SJCRH30 (cell line): ENCODE measurements around the gene NT5C. TPM values are rescaled to one million over a fixed set of nuclear protein-coding genes. Genes with fewer than 3 reads are reported as not detected.

Experiments
- DNase-seq, 2 experiments: peaks; one replicate each; pipeline ENCODE4 v3.0.0-alpha.2; 2015 to 2020
- H3K27ac ChIP-seq: fragments of 250-450 bp; sonication (Bioruptor Pico); 2 replicates; pipeline ENCODE4 v1.5.1; 2020; ENCODE audit warnings: mild to moderate bottlenecking, moderate library complexity
- H3K27me3 ChIP-seq: fragments of 250-450 bp; sonication (Bioruptor Pico); 2 replicates; pipeline ENCODE4 v1.5.1; 2020; ENCODE audit warnings: mild to moderate bottlenecking, moderate library complexity
- H3K36me3 ChIP-seq: fragments of 250-450 bp; sonication (Bioruptor Pico); 2 replicates; pipeline ENCODE4 v1.5.1; 2020; ENCODE audit warnings: mild to moderate bottlenecking, moderate library complexity
- H3K4me1 ChIP-seq: fragments of 250-450 bp; sonication (Bioruptor Pico); 2 replicates; pipeline ENCODE4 v1.5.1; 2020; ENCODE audit warnings: mild to moderate bottlenecking, moderate library complexity
- H3K4me3 ChIP-seq: fragments of 250-450 bp; sonication (Bioruptor Pico); 2 replicates; pipeline ENCODE4 v1.5.1; 2020; ENCODE audit warnings: mild to moderate bottlenecking, moderate library complexity
- H3K9me3 ChIP-seq: fragments of 250-450 bp; sonication (Bioruptor Pico); replicated peaks from 2 replicates; pipeline ENCODE4 v1.5.1; 2020; ENCODE audit warnings: mild to moderate bottlenecking, moderate library complexity
- total RNA-seq: library from RNA; depleted of rRNA; stranded (reverse); fragments of >200 nt; shearing (Covaris generic); gene quantifications from 2 replicates; pipeline ENCODE4 v1.2.3, GENCODE V29; 2014

Gene NT5C
- total RNA-seq, 1 experiment from 2014 or later = 36.0 TPM

- DNase-seq = no peak
- no peak overlapping the region for H3K27ac ChIP-seq
- H3K9me3 ChIP-seq = no peaks in the 10 kb centered on the region
- no peak overlapping the region for H3K4me3 ChIP-seq
- H3K27me3 ChIP-seq = no peaks in the 10 kb centered on the region
- H3K4me1 ChIP-seq = peaks cover 14% of the 10 kb centered on the region
- no peaks in the 10 kb centered on the region for H3K36me3 ChIP-seq
These were observed 32.7 kb downstream of the NT5C start for GRCh38 chr17:75098861-75099260.

GRCh38 chr17:75097865-75098264 lies 33.7 kb downstream of the NT5C start:
- no peaks in the 10 kb centered on the region for H3K36me3 ChIP-seq
- no peak overlapping the region for H3K27ac ChIP-seq
- no peaks in the 10 kb centered on the region for H3K9me3 ChIP-seq
- DNase-seq = no peak
- peaks cover 14% of the 10 kb centered on the region for H3K4me1 ChIP-seq
- H3K27me3 ChIP-seq = no peaks in the 10 kb centered on the region
- H3K4me3 ChIP-seq = no peak overlapping the region

- no peak overlapping the region for H3K27ac ChIP-seq
- H3K4me1 ChIP-seq = peaks cover 15% of the 10 kb centered on the region
- peak; percentile 59 to 70 for DNase-seq
- H3K36me3 ChIP-seq = no peaks in the 10 kb centered on the region
- H3K4me3 ChIP-seq = no peak overlapping the region
- no peaks in the 10 kb centered on the region for H3K9me3 ChIP-seq
- no peaks in the 10 kb centered on the region for H3K27me3 ChIP-seq
These were observed 35.4 kb downstream of the NT5C start for GRCh38 chr17:75096082-75096625.

GRCh38 chr17:75094871-75095399 lies 36.6 kb downstream of the NT5C start:
- H3K4me3 ChIP-seq = no peak overlapping the region
- H3K27ac ChIP-seq = no peak overlapping the region
- H3K36me3 ChIP-seq = no peaks in the 10 kb centered on the region
- no peaks in the 10 kb centered on the region for H3K27me3 ChIP-seq
- H3K9me3 ChIP-seq = no peaks in the 10 kb centered on the region
- DNase-seq = no peak
- H3K4me1 ChIP-seq = peaks cover 20% of the 10 kb centered on the region

- Histone ChIP-seq H3K36me3 (no peaks in the 10 kb centered on the region), H3K27me3 (no peaks in the 10 kb centered on the region), H3K4me3 (no peak overlapping the region), H3K27ac (no peak overlapping the region), H3K4me1 (peaks cover 20% of the 10 kb centered on the region), H3K9me3 (no peaks in the 10 kb centered on the region)
- no peak for DNase-seq
These were observed 37.9 kb downstream of the NT5C start for GRCh38 chr17:75093548-75094158.

GRCh38 chr17:75091855-75092327 lies 39.7 kb downstream of the NT5C start:
- no peak overlapping the region for H3K4me3 ChIP-seq
- DNase-seq = no peak
- no peaks in the 10 kb centered on the region for H3K9me3 ChIP-seq
- no peak overlapping the region for H3K27ac ChIP-seq
- H3K36me3 ChIP-seq = no peaks in the 10 kb centered on the region
- H3K4me1 ChIP-seq = peaks cover 20% of the 10 kb centered on the region
- H3K27me3 ChIP-seq = no peaks in the 10 kb centered on the region

- no peaks in the 10 kb centered on the region for H3K36me3 ChIP-seq
- H3K27ac ChIP-seq = no peak overlapping the region
- peaks cover 18% of the 10 kb centered on the region for H3K4me1 ChIP-seq
- H3K9me3 ChIP-seq = no peaks in the 10 kb centered on the region
- DNase-seq = peak; percentile 52 to 64
- no peak overlapping the region for H3K4me3 ChIP-seq
- no peaks in the 10 kb centered on the region for H3K27me3 ChIP-seq
These were observed 40.4 kb downstream of the NT5C start for GRCh38 chr17:75090871-75091854.

- Histone ChIP-seq H3K36me3 (no peaks in the 10 kb centered on the region), H3K27me3 (no peaks in the 10 kb centered on the region)
These were observed 42.8 kb downstream of the NT5C start for GRCh38 chr17:75088465-75089417.

GRCh38 chr17:75087558-75088453 lies 43.7 kb downstream of the NT5C start, which contains the start of gene SLC16A5:
Gene SLC16A5, plus strand, starts transcription at chr17:75087954. Its CDS starts 5,683 bp downstream, at chr17:75093637.
- Histone ChIP-seq H3K4me3 (no peak within 1 kb of the TSS), H3K36me3 (no peaks in the 10 kb centered on the region), H3K4me1 (peaks cover 21% of the 10 kb centered on the region), H3K27me3 (no peaks in the 10 kb centered on the region), H3K9me3 (no peaks in the 10 kb centered on the region), H3K27ac (no peak within 1 kb of the TSS)
- no peak for DNase-seq

More at GRCh38 chr17:75088465-75089417, 42.8 kb downstream of the NT5C start:
- H3K4me1 ChIP-seq = peaks cover 20% of the 10 kb centered on the region
- H3K9me3 ChIP-seq = no peaks in the 10 kb centered on the region
- DNase-seq = no peak
- no peak overlapping the region for H3K4me3 ChIP-seq
- H3K27ac ChIP-seq = no peak overlapping the region

- no peaks in the 10 kb centered on the region for H3K36me3 ChIP-seq
- H3K9me3 ChIP-seq = no peaks in the 10 kb centered on the region
- no peak overlapping the region for H3K4me3 ChIP-seq
- H3K27me3 ChIP-seq = no peaks in the 10 kb centered on the region
- H3K4me1 ChIP-seq = peaks cover 28% of the 10 kb centered on the region
- DNase-seq = no peak
- no peak overlapping the region for H3K27ac ChIP-seq
These were observed 44.4 kb downstream of the NT5C start for GRCh38 chr17:75087182-75087557.

- no peak for DNase-seq
- peaks cover 29% of the 10 kb centered on the region for H3K4me1 ChIP-seq
- no peak overlapping the region for H3K4me3 ChIP-seq
- H3K36me3 ChIP-seq = no peaks in the 10 kb centered on the region
- no peaks in the 10 kb centered on the region for H3K9me3 ChIP-seq
- no peak overlapping the region for H3K27ac ChIP-seq
- no peaks in the 10 kb centered on the region for H3K27me3 ChIP-seq
These were observed 44.9 kb downstream of the NT5C start for GRCh38 chr17:75086496-75087181.

- H3K9me3 ChIP-seq = no peaks in the 10 kb centered on the region
- H3K4me3 ChIP-seq = no peak overlapping the region
- no peaks in the 10 kb centered on the region for H3K27me3 ChIP-seq
- DNase-seq = peak in 1 of 2 experiments; percentile 52
- H3K4me1 ChIP-seq = peaks cover 39% of the 10 kb centered on the region
- H3K27ac ChIP-seq = no peak overlapping the region
- no peaks in the 10 kb centered on the region for H3K36me3 ChIP-seq
These were observed 47.4 kb downstream of the NT5C start for GRCh38 chr17:75084039-75084660.
